Transverse colon (tissue), 4 donors: ENCODE measurements around the gene ATF3. TPM values are rescaled to one million over a fixed set of nuclear protein-coding genes. Genes with fewer than 3 reads are reported as not detected.

Source experiments
- DNase-seq: peaks from one replicate; pipeline ENCODE4 v3.0.0-alpha.2; 2019
- H3K27ac ChIP-seq, 4 donors: fragments of 200-600 bp; sonication (generic); 2 replicates each; pipeline ENCODE4 v1.5.1; 2016 to 2018; ENCODE audit warnings: inconsistent platforms in 4 of 4
- H3K27me3 ChIP-seq: fragments of 200-600 bp; sonication (generic); 2 replicates; pipeline ENCODE4 v1.5.1; 2017; ENCODE audit warnings: inconsistent platforms
- H3K36me3 ChIP-seq, 4 donors: fragments of 200-600 bp; sonication (generic); 2 replicates each; pipeline ENCODE4 v1.5.1; 2017 to 2019; ENCODE audit warnings: inconsistent platforms in 4 of 4
- H3K4me1 ChIP-seq, 4 donors: fragments of 200-600 bp; sonication (generic); 2 replicates each; pipeline ENCODE4 v1.5.1; 2017 to 2020; ENCODE audit warnings: inconsistent platforms in 4 of 4
- H3K4me3 ChIP-seq, 4 donors: fragments of 200-600 bp; sonication (generic); 1 replicate in 1 of 4; 2 replicates in 3 of 4; pipeline versions ENCODE4 v1.5.1 to v1.6.1; 2017 to 2019; ENCODE audit warnings: inconsistent platforms in 4 of 4
- H3K9me3 ChIP-seq, 2 donors: fragments of 200-600 bp; sonication (generic); 2 replicates each; pipeline ENCODE4 v1.5.1; 2017 to 2019; ENCODE audit warnings: inconsistent platforms in 2 of 2
- CTCF ChIP-seq, 5 experiments: fragments of 200-600 bp in 3 of 5; fragments of 450-650 bp in 2 of 5; sonication (generic) in 3 of 5; IDR thresholded peaks; 1 replicate in 2 of 5; 2 replicates in 3 of 5; pipeline ENCODE4 v1.5.1; 2016 to 2017; ENCODE audit warnings: antibody characterized with exemption in 5 of 5, inconsistent platforms in 3 of 5, mild to moderate bottlenecking in 2 of 5, moderate library complexity in 1 of 5
- EP300 ChIP-seq: sonication (generic); formaldehyde crosslinking; IDR thresholded peaks from one replicate; pipeline ENCODE4 v1.6.1; 2017; ENCODE audit warnings: antibody characterized with exemption, low read depth
- POLR2A ChIP-seq: fragments of 450-650 bp; IDR thresholded peaks from one replicate; pipeline ENCODE4 v1.6.1; 2016; ENCODE audit warnings: antibody characterized with exemption, mild to moderate bottlenecking, moderate library complexity
- POLR2AphosphoS5 ChIP-seq, 3 donors: sonication (generic); formaldehyde crosslinking; IDR thresholded peaks; one replicate each; pipeline ENCODE4 v1.6.1; 2016; ENCODE audit warnings: antibody characterized with exemption in 3 of 3
- WGBS, 2 donors: methylation state at CpG; one replicate each; pipeline ENCODE4 v1.1.5; 2018; ENCODE audit warnings: low coverage in 1 of 2; 5-methylcytosine and 5-hydroxymethylcytosine counted together
- in situ Hi-C, 4 donors: fragments of 200-750 bp; cut with MboI; loops; one replicate each; pipeline versions ENCODE4 v1.15.0 to v1.15.1; 2017; ENCODE audit warnings: low sequenced_read_pairs in 3 of 4, low pct_ligation_motif_present in 1 of 4, low pct_unique_long_range_greater_than_20kb in 1 of 4
- intact Hi-C: fragments of 100-400 bp; cut with DNase I; formaldehyde crosslinking; loops from one replicate; pipeline ENCODE4 v1.15.1; 2023; ENCODE audit warnings: low total_unique reads
- total RNA-seq, 4 donors: library from RNA; depleted of rRNA; stranded (reverse); fragments of >200 nt; gene quantifications; one replicate each; pipeline ENCODE4 v1.1.0, GENCODE V29; 2016

The ATF3 gene
- total RNA-seq, 4 donors from 2014 or later, result 7.8 to 84.8 (median 46.1) TPM

GRCh38 chr1:212669102-212669501 lies 60.5 kb downstream of the ATF3 start:
- H3K4me1 ChIP-seq, result peaks cover 3 to 35% (median 20%) of the 10 kb centered on the region in 4 donors
- in situ Hi-C loops, result loop anchor here (25.0 kb wide), 3 partner anchors 93 to 318 kb away; partner anchors contain the start of genes NSL1 (in 1 of the 4) and TATDN3 (in 1 of the 4)
- peaks cover 21% of the 10 kb centered on the region for H3K27me3 ChIP-seq
- WGBS, 2 donors, result 82 to 87% methylated on average over 2 of the region's 2 CpGs
- H3K36me3 ChIP-seq, result no peaks in the 10 kb centered on the region
- DNase-seq, result no peak
- no peak overlapping the region for H3K27ac ChIP-seq
- H3K4me3 ChIP-seq, result no peak overlapping the region
- TF ChIP-seq CTCF (IDR thresholded peaks at IDR 0.05) (no peak), POLR2A (no peak), EP300 (no peak), POLR2AphosphoS5 (IDR thresholded peaks at IDR 0.05) (no peak)
- no peaks in the 10 kb centered on the region for H3K9me3 ChIP-seq
- intact Hi-C loops, result loop anchor here (10.0 kb wide), 1 partner anchor 116 kb away; no protein-coding TSS in a partner anchor

GRCh38 chr1:212669600-212669999 lies 61.0 kb downstream of the ATF3 start:
- peaks cover 3 to 35% (median 20%) of the 10 kb centered on the region in 4 donors for H3K4me1 ChIP-seq
- intact Hi-C loops, result loop anchor here (10.0 kb wide), 1 partner anchor 115 kb away; no protein-coding TSS in a partner anchor

GRCh38 chr1:212670301-212670700 lies 61.7 kb downstream of the ATF3 start:
- Histone ChIP-seq H3K4me1 (peaks cover 3 to 35% (median 18%) of the 10 kb centered on the region in 4 donors), H3K27ac (no peak overlapping the region), H3K9me3 (no peaks in the 10 kb centered on the region), H3K36me3 (no peaks in the 10 kb centered on the region), H3K4me3 (no peak overlapping the region), H3K27me3 (peaks cover 21% of the 10 kb centered on the region)
- TF ChIP-seq POLR2A (no peak), POLR2AphosphoS5 (IDR thresholded peaks at IDR 0.05) (no peak), EP300 (no peak), CTCF (IDR thresholded peaks at IDR 0.05) (no peak)
- in situ Hi-C loops, result loop anchor here (25.0 kb wide), 3 partner anchors 92 to 317 kb away; partner anchors contain the start of genes NSL1 (in 1 of the 4) and TATDN3 (in 1 of the 4)
- DNase-seq, result no peak
- 84 to 93% methylated on average over 7 of the region's 7 CpGs for WGBS, 2 donors
- intact Hi-C loops, result no loop called here

More at GRCh38 chr1:212669600-212669999, 61.0 kb downstream of the ATF3 start:
- in situ Hi-C loops, result loop anchor here (25.0 kb wide), 3 partner anchors 93 to 318 kb away; partner anchors contain the start of genes NSL1 (in 1 of the 4) and TATDN3 (in 1 of the 4)
- no peak overlapping the region for H3K4me3 ChIP-seq
- DNase-seq, result no peak
- no peaks in the 10 kb centered on the region for H3K9me3 ChIP-seq
- TF ChIP-seq POLR2A (no peak), CTCF (IDR thresholded peaks at IDR 0.05) (no peak), POLR2AphosphoS5 (IDR thresholded peaks at IDR 0.05) (no peak), EP300 (no peak)
- H3K27me3 ChIP-seq, result peaks cover 21% of the 10 kb centered on the region
- WGBS, 2 donors, result 79 to 80% methylated on average over 2 to 8 of the region's 8 CpGs
- H3K27ac ChIP-seq, result no peak overlapping the region
- H3K36me3 ChIP-seq, result no peaks in the 10 kb centered on the region

Other genes with a start within 250 kb of the ATF3 start
- gene PACC1, start 193.9 kb upstream of the ATF3 start, total RNA-seq, result 1 to 10 TPM in 3 of 4 donors, not detected in 1; 2.6 to 4.6 (median 2.7) TPM
- 10 to 100 TPM; 24.2 to 91.5 (median 35.7) TPM for gene NENF, start 175.8 kb upstream of the ATF3 start, total RNA-seq
- 1 to 10 TPM in 1 of 4 donors, under 1 TPM in 2, not detected in 1; 0.14 to 2.8 (median 0.64) TPM for gene BATF3, start 91.1 kb downstream of the ATF3 start, total RNA-seq
- 10 to 100 TPM in 3 of 4 donors, 1 to 10 TPM in 1; 4.2 to 33.7 (median 28.4) TPM for gene NSL1, start 183.0 kb downstream of the ATF3 start, total RNA-seq
- 10 to 100 TPM in 1 of 4 donors, 1 to 10 TPM in 2, under 1 TPM in 1; 1.00 to 17.0 (median 4.6) TPM for gene TATDN3, start 183.1 kb downstream of the ATF3 start, total RNA-seq
- not detected for gene SPATA45, start 238.9 kb downstream of the ATF3 start, total RNA-seq
- gene FLVCR1, start 249.5 kb downstream of the ATF3 start, total RNA-seq, result 10 to 100 TPM; 13.2 to 21.3 (median 17.3) TPM